Stimulated activated CD4-positive, alpha-beta T cell treated with anti-CD3 and anti-CD28 coated beads, Interleukin-2, amount 100 ng/mL, for 48 hours (primary cell): ENCODE data around the gene NRXN3.

Experiments used
- DNase-seq, 2 donors: peaks; one replicate each; pipeline ENCODE4 v3.0.0-alpha.2; 2020

Gene NRXN3

GRCh38 chr14:78248501-78249090, 78.4 kb downstream of the NRXN3 start:
- DNase-seq: no peak

- no peak for DNase-seq
Measured at GRCh38 chr14:78251308-78251707, 81.1 kb downstream of the NRXN3 start.

- DNase-seq: no peak
Measured at GRCh38 chr14:78253986-78254385, 83.8 kb downstream of the NRXN3 start.

GRCh38 chr14:78254911-78255461, 84.8 kb downstream of the NRXN3 start:
- DNase-seq: peak in 1 of 2 donors; percentile 5

- no peak for DNase-seq
Measured at GRCh38 chr14:78259831-78260230, 89.7 kb downstream of the NRXN3 start.

- DNase-seq: no peak
Measured at GRCh38 chr14:78278464-78279250, 108.5 kb downstream of the NRXN3 start.

- no peak for DNase-seq
Measured at GRCh38 chr14:78282437-78282836, 112.3 kb downstream of the NRXN3 start.

GRCh38 chr14:78286210-78286609, 116.0 kb downstream of the NRXN3 start:
- DNase-seq: no peak

GRCh38 chr14:78292003-78292402, 121.8 kb downstream of the NRXN3 start:
- DNase-seq: no peak

GRCh38 chr14:78297858-78298257, 127.7 kb downstream of the NRXN3 start:
- no peak for DNase-seq

- no peak for DNase-seq
Measured at GRCh38 chr14:78298298-78298697, 128.1 kb downstream of the NRXN3 start.

- DNase-seq: no peak
Measured at GRCh38 chr14:78302841-78303240, 132.7 kb downstream of the NRXN3 start.

- no peak for DNase-seq
Measured at GRCh38 chr14:78307671-78308070, 137.5 kb downstream of the NRXN3 start.

GRCh38 chr14:78308079-78308478, 137.9 kb downstream of the NRXN3 start:
- DNase-seq: no peak

- DNase-seq: no peak
Measured at GRCh38 chr14:78310272-78310671, 140.1 kb downstream of the NRXN3 start.

GRCh38 chr14:78313499-78313898, 143.3 kb downstream of the NRXN3 start:
- DNase-seq: no peak

- DNase-seq: no peak
Measured at GRCh38 chr14:78314484-78314883, 144.3 kb downstream of the NRXN3 start.

- no peak for DNase-seq
Measured at GRCh38 chr14:78316052-78316451, 145.9 kb downstream of the NRXN3 start.

- DNase-seq: no peak
Measured at GRCh38 chr14:78316786-78317185, 146.6 kb downstream of the NRXN3 start.

- DNase-seq: no peak
Measured at GRCh38 chr14:78319406-78319805, 149.2 kb downstream of the NRXN3 start.

GRCh38 chr14:78319887-78320635, 149.9 kb downstream of the NRXN3 start:
- no peak for DNase-seq

- DNase-seq: no peak
Measured at GRCh38 chr14:78324353-78324752, 154.2 kb downstream of the NRXN3 start.

GRCh38 chr14:78325911-78326310, 155.7 kb downstream of the NRXN3 start:
- DNase-seq: no peak
